Stomach smooth muscle (tissue), 2 donors: ENCODE data around the gene UTP18.
"Not testable (repeated sequence)": the region's sequence is repeated elsewhere in the genome, so short reads cannot be mapped to it uniquely, and the experiment has no call there.

Experiments
- H3K27ac ChIP-seq: one replicate; pipeline ENCODE4 v1.7.0; 2013; ENCODE audit warnings: mild to moderate bottlenecking, low read length, inconsistent platforms
- H3K27me3 ChIP-seq, 2 donors: one replicate each; pipeline ENCODE4 v1.7.0; 2013; ENCODE audit warnings: low read length in 2 of 2; ENCODE audit not compliant: insufficient read depth in 2 of 2, control insufficient read depth in 1 of 2
- H3K36me3 ChIP-seq, 2 donors: one replicate each; pipeline ENCODE4 v1.7.0; 2013; ENCODE audit warnings: low read length in 2 of 2; ENCODE audit not compliant: control insufficient read depth in 2 of 2, insufficient read depth in 2 of 2
- H3K4me1 ChIP-seq: one replicate; pipeline ENCODE4 v1.7.0; 2013; ENCODE audit warnings: low read length; ENCODE audit not compliant: control insufficient read depth, insufficient read depth
- H3K4me3 ChIP-seq, 2 donors: one replicate each; pipeline ENCODE4 v1.7.0; 2013; ENCODE audit warnings: low read length in 2 of 2
- H3K9ac ChIP-seq, 2 donors: one replicate each; pipeline ENCODE4 v1.7.0; 2013; ENCODE audit warnings: low read length in 2 of 2, mild to moderate bottlenecking in 1 of 2
- H3K9me3 ChIP-seq, 2 donors: one replicate each; pipeline ENCODE4 v1.7.0; 2013; ENCODE audit warnings: low read length in 2 of 2; ENCODE audit not compliant: control insufficient read depth in 2 of 2
- donor health status: healthy.
- donor health status: Pancreatic carcinoma.

Gene UTP18

GRCh38 chr17:51330861-51331503 lies 70.6 kb downstream of the UTP18 start:
- H3K27me3 ChIP-seq, H3K9me3 ChIP-seq, H3K4me1 ChIP-seq, H3K9ac ChIP-seq, H3K27ac ChIP-seq, H3K36me3 ChIP-seq, H3K4me3 ChIP-seq: not testable (repeated sequence)

- no peaks in the 10 kb centered on the region for H3K4me1 ChIP-seq
- H3K36me3 ChIP-seq, result no peaks in the 10 kb centered on the region
- no peaks in the 10 kb centered on the region for H3K9me3 ChIP-seq
- peaks cover 0 to 3% of the 10 kb centered on the region in 2 donors for H3K27me3 ChIP-seq
- H3K4me3 ChIP-seq, result no peak overlapping the region
- no peak overlapping the region for H3K9ac ChIP-seq
- H3K27ac ChIP-seq, result no peak overlapping the region
Measured at GRCh38 chr17:51335006-51335590, 74.8 kb downstream of the UTP18 start.

GRCh38 chr17:51335883-51336822 lies 75.8 kb downstream of the UTP18 start:
- no peak overlapping the region for H3K9ac ChIP-seq
- H3K27ac ChIP-seq, result no peak overlapping the region

GRCh38 chr17:51341457-51341856 lies 81.1 kb downstream of the UTP18 start:
- no peak overlapping the region for H3K27ac ChIP-seq
- no peak overlapping the region for H3K4me3 ChIP-seq
- H3K4me1 ChIP-seq, result no peaks in the 10 kb centered on the region
- peaks cover 0 to 2% of the 10 kb centered on the region in 2 donors for H3K27me3 ChIP-seq
- H3K9ac ChIP-seq, result no peak overlapping the region
- H3K36me3 ChIP-seq, result no peaks in the 10 kb centered on the region
- no peaks in the 10 kb centered on the region for H3K9me3 ChIP-seq

More at GRCh38 chr17:51335883-51336822, 75.8 kb downstream of the UTP18 start:
- Histone ChIP-seq H3K4me3 (no peak overlapping the region), H3K4me1 (no peaks in the 10 kb centered on the region), H3K27me3 (peaks cover 0 to 3% of the 10 kb centered on the region in 2 donors), H3K36me3 (no peaks in the 10 kb centered on the region), H3K9me3 (no peaks in the 10 kb centered on the region)

- H3K27me3 ChIP-seq, result peaks cover 0 to 2% of the 10 kb centered on the region in 2 donors
- H3K4me3 ChIP-seq, result no peak overlapping the region
- no peaks in the 10 kb centered on the region for H3K36me3 ChIP-seq
- no peak overlapping the region for H3K9ac ChIP-seq
- H3K9me3 ChIP-seq, result no peaks in the 10 kb centered on the region
- no peak overlapping the region for H3K27ac ChIP-seq
- no peaks in the 10 kb centered on the region for H3K4me1 ChIP-seq
Measured at GRCh38 chr17:51342257-51342656, 81.9 kb downstream of the UTP18 start.

- Histone ChIP-seq H3K27ac (no peak overlapping the region), H3K36me3 (no peaks in the 10 kb centered on the region), H3K4me1 (no peaks in the 10 kb centered on the region), H3K27me3 (peaks cover 0 to 4% of the 10 kb centered on the region in 2 donors), H3K4me3 (no peak overlapping the region), H3K9me3 (no peaks in the 10 kb centered on the region), H3K9ac (no peak overlapping the region)
Measured at GRCh38 chr17:51344532-51344931, 84.2 kb downstream of the UTP18 start.

GRCh38 chr17:51346218-51346982 lies 86.1 kb downstream of the UTP18 start:
- Histone ChIP-seq H3K4me1 (no peaks in the 10 kb centered on the region), H3K9me3 (no peaks in the 10 kb centered on the region), H3K27ac (no peak overlapping the region), H3K9ac (no peak overlapping the region), H3K4me3 (no peak overlapping the region), H3K36me3 (no peaks in the 10 kb centered on the region), H3K27me3 (peaks cover 0 to 6% of the 10 kb centered on the region in 2 donors)
